Pulmonary artery endothelial cell (primary cell): Measurements from ENCODE around the gene SEMA6A. TPM values are rescaled to one million over a fixed set of nuclear protein-coding genes. Genes with fewer than 3 reads are reported as not detected.
"Not testable (repeated sequence)": the region's sequence is repeated elsewhere in the genome, so short reads cannot be mapped to it uniquely, and the experiment has no call there.

Experiments
- DNase-seq: peaks from one replicate; pipeline ENCODE4 v3.0.0-alpha.2; 2011; ENCODE audit warnings: low read depth, low spot score
- total RNA-seq: library from RNA; depleted of rRNA; stranded (reverse); fragments of >200 nt; gene quantifications from 2 replicates; pipeline ENCODE4 v1.2.3, GENCODE V29; 2014

The SEMA6A gene
- total RNA-seq, 1 donor from 2014 or later: 0.92 TPM

DNA sequence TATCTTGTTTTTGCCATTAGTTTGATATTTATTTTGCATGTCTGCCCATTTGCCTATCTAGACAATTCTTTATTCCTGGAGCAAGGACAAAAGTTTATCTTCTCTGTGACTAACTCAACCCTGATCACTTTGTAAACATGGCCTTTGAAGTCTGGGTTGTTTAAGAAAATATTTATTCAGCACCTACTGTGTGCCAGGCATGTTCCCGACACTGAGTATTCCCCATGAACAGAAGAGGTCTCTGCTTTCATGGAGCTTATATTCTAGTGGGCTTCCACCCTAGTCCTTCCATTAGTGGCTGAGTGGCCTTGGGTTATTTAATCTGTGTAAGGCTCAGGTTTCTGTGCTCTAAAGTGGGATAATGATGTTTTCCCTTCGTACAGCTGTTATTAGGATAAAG lies 49.7 kb downstream of the SEMA6A start:
- no peak for DNase-seq

DNA sequence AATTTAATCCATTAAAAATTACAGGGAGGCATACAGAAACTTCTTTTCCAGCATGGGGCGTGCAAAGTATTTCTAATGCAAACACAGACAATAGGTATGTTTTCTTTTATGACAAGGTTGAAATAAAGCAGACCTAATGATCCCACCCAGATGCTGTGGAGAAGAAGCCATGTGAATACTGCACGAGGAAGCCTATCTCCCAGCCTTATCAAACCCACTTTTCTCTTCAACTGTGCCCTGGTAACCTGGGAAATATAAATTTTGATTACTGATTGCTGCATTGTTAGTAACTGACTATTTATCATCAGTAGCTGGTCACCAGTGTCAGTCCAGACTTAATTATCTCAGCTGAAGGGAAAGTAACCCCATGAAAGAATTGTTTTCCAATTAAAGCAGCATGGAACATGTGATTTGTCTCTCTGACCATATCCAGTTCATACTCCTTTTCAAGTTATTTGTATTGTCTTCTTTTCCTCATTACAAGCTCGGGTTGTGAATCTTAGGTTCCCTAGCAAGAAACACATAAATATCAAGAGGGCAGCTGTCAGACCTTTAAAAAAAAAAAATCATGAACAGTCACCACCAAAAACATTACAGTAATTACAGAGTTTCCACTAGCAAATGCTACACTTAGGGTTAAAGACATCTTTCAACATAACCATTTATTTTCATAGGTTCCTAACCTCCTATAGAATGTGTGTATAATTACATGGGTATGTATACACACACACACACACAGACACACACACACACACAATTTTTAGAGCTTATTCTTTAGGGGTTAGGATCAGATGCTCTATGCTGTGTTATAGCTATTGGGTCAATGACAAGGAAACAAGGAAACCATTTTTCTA lies 50.3 kb downstream of the SEMA6A start:
- DNase-seq: no peak

DNA sequence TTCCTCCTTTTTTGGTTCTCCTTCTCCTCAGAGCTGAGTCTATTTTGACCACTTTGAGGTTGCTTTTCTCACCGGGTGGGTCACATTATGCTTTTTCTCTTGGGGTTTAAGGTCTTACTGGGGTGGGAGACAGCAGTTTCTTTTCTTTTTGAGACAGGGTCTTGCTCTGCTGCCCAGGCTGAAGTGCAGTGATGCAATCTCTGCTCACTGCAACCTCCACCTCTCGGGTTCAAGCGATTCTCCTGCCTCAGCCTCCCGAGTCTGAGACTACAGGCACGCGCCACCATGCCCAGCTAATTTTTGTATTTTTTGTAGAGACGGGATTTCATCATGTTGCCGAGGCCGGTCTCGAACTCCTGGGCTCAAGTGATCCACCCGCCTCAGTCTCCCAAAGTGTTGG lies 51.4 kb downstream of the SEMA6A start:
- not testable (repeated sequence) for DNase-seq

DNA sequence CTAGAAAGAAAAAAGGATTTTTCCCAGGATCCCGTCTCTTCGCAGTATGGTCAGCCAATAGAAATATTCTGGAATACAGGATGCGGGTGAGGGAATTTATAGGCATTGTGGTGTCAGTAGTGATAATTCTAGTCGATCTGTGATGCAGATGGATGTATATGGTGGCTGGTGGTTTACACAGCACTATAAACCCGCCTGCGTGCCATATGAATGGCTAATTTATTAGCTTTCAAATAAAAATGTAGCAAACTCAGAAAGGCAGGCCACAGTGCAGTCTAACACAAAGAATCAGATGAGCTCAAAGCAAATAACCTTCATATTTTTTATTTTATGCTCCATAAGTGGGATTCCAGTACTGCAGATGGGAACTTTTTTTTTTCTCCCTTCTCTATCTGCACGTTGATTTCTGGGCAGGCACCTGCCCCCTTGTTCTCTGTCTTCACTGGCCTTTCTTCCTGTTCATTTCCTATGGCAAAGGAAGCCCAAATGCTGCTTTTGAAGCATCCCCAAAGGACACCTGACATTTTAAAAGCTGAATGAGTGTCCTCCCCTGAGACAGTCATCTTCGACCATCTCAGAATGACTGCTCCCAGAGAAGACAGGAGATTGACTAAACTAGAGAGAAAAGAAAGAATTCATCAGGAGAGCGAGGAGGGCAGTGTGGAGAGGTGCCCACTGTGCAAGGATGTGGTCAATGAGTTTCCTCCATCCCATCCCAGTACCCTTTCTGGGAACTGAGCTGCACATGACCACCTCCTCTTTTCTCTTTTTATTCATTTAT lies 52.1 kb downstream of the SEMA6A start:
- DNase-seq: no peak

DNA sequence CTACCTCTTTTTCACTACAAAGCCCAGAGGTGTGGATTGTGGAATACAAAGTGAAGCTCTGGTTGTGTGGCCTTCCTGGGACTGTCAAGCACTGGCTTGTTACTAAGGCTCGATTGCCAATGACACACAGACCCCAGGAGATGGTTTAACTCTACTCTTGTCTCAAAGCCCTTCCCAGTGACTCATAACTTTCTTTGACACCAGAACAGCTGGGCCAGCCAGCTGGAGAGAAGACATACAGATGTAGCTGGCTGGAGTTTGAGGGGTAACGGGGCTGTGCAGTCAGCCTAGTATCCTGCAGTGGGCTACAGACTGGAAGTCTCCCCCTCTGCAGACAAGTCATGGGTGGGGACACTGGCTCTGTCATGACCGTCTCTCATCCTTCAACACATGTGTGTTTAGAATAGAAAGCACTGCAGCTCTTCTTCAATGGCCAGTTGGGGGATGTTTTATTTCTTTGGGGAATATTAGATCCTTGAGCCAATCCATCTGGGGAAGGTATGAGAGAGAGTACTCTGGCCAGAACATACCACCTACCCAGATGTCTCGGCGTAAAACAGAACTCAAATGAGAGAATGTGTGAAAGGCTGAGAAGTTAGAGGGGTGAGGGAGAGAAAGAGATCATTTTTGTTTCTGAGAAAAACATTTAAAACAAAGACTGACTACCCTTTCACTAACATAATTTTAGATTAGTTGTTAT lies 53.3 kb downstream of the SEMA6A start:
- DNase-seq: no peak

DNA sequence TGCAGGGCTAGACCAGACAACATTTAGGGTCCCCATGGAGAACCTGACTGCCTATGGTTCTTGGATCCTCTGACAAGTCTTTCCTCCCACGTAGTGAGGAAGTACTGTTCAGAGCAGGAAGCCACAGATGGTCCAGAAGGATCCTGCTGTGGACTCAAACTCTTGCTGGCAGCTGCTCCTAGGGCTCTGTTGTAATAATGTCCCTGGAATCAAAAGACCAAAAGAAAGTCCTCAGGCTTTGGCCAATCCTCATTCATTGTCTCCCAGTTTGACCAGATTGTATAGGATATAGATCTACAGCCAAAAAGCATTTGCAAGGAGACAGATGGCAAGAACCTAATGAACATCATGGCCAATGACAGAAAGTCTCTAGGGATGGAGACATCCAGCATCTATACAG lies 53.9 kb downstream of the SEMA6A start:
- no peak for DNase-seq

DNA sequence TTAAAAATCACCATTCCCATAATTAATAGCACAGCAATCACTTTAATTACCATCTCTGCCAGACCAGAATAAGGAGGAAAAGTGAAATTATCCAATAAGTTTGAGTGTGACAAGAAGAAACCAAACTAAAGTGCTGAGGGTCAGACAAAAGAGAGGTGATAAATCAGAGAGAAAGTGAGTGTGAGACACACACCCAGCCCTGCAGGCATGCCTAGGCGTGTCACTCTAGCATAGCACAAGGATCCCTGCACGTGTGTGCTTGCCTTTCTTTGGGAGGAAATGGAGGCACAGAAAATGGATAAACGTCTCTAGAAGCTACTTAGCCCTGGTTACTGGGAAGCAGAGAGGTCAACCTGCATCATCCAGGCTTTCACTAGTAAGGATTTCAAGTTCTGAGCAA lies 56.2 kb downstream of the SEMA6A start:
- no peak for DNase-seq

DNA sequence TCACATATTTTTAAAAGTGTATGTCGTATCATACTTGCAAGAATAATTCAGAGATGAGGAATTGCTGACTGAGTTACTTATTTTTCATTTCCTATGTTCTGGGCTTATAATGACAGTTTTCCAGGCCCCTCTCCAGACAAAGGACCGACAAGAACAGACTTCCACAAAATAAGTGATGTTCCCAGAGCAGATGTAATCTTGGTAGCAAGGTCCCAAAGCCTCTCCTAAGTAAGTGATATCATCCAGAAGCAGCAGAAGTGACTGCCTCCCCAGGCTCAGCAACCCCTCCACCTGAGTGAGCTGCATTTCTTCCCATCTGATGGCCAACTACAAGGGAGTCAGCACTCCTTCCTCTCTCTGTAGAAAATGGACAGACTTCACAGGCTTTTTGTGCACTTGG lies 57.1 kb downstream of the SEMA6A start:
- no peak for DNase-seq

DNA sequence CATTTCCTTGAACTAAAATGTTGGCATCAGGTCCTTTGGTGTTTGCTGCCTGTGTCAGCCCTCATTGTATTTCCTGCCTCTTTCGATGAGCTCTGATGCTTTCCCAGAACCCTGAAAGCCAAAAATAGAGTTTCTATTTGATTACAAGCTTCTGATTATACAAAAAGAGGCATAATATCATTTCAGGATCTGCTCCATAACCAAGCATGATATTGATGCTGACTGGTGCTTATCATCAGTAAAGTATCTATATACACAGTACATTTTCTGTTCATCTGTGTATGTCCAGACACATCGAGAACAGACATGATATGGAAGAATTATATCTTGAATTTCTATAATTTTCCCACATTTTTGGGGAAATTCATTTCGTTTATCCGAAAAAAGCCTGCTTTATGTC lies 58.6 kb downstream of the SEMA6A start:
- DNase-seq: no peak

DNA sequence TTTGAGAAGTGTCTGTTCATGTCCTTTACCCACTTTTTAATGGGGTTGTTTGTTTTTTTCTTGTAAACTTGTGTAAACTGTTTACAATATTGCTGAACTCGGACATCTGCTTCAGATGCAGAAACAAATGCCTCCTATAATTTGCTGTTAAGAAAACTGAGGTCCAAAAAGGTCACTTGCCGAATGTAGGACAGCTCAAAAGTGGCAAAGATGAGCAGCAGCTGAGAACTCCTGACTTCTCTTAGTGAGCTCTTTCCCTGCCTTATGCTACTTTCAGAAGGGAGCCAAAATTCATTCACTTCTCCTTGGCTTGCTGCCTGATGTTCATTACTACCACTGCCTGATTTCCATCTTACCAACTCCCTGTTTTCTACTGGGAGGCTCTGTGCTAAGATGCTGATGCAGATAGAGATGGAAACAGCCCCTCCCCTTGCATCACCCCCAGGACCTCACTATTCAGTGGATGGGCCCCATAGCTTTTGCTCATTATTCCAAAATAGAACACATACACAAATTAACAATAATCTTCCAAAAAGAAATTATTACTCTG lies 60.1 kb downstream of the SEMA6A start:
- no peak for DNase-seq

DNA sequence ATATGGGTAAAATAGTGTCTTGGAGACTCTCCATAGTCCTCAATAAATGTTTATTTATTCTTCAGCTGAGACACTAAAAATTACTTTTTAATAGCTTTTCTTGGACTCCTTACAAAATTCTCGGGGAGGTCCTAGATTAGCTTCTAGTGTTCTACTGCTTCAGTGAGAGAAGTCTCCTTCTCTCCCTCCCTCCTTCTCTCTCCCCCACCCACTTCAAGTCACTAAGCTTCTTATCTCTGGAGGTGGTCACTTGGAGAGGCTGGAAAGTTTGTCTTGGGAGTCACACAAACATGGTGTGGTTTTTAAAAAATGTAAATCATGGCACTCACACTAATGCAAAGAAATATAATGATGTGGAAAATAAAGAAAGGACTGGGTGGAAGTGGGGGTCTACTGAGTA lies 64.1 kb downstream of the SEMA6A start:
- DNase-seq: no peak

DNA sequence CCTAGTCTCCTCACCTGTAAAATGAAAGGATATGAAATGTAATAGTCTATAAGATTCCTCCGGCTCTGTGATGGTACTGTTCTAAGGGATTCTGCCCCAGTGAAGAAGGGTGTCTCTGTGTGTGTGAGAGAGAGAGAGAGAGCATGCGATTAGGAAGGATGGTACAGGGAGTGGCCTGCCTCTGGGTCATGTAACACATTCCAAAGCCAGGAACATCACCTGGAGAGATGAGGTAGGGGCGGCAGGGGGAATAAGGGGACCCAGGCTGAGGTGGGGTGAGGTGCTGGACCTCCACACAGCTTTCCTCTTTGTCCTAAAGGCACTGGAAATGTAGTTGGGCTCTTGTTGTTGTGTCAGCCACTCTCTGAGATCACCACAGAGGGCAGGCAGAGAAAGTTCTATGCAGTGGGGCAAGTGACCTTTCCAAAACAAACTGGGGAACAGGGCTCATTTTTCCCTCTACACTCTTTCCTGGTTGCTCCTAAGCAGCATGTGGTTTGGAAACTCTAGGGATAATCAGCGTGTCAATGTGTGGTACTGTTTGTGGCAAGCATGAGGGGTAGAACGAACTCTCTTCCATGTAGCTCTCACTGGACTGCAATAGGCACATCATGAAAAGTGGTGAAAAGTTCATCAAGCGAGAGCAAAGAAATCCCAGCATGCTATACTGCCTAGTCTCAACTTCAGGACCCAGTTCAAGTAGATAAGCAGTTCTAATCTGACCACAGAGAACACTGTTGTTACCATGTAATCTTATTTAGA lies 65.0 kb downstream of the SEMA6A start:
- no peak for DNase-seq

DNA sequence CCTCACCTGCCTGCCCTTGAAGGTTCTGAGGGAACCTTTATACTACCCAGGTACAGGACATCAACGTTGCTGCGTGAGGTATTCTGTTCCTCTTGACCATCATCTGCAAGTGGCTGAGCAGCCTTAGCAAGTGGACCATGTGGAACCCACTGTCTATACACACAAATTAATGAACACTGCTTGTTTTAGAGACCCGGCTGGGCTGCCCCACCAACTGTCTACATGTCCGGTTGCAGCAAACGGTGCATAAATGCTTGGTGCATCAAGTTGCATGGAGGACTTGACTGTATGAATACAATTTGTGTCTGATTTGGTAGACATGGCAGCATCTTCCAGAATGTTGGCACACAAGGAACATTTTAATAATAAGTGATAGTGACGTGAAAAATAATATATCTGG lies 65.8 kb downstream of the SEMA6A start:
- no peak for DNase-seq

DNA sequence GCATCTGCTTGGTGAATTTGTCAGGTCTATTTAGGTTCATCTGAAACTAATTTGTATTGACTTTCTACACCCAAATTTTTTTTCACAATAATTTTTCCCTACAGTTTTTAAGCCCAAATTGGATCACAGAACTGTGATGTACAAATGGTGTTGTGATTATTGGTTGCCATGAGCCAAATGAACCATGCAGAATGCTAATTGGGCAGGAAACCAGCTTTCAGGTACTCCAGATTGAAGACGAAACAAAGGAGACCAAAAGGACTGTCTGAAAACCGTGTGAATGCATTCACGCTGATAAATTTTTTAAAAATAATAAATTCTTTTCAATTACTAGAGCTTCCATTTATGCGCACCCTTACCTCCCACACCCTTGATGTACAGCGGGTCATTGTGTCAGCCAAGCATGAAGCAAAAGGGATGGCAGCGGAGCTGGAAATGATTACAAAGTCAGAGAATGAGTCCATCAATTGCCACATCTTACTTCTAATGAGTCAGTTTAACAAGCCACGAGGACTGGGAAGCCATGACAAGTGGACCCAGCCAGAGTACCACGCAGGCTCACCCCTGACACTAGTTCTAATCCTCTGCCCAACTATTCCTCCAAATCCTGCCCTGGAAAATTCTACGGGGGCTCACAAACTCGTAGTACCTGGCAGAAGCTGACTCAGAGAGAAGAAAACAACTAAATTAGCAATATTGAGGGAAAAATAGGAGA lies 66.5 kb downstream of the SEMA6A start:
- DNase-seq: no peak

DNA sequence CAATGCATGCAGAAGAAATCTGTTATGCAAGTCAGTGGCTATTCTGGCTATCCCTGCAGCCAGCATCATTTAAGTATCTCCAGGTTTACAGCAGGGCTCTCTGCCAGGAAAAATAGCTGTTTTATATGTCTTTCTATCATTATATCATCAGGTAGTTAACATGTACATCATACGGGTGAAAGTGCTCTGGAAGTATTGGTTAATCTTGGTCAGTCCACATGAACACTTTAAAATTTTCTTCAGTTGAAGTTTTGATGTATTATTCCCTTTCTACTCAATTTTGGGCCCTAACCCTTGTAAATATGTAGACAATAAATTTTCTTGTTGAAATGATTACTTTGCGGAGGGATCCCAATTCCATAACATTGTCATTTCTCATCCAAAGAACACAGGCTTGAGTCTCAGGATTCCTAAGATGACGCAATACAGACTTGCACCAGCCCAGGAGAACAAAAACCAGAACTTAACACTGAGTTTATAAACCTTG lies 67.5 kb downstream of the SEMA6A start:
- no peak for DNase-seq

DNA sequence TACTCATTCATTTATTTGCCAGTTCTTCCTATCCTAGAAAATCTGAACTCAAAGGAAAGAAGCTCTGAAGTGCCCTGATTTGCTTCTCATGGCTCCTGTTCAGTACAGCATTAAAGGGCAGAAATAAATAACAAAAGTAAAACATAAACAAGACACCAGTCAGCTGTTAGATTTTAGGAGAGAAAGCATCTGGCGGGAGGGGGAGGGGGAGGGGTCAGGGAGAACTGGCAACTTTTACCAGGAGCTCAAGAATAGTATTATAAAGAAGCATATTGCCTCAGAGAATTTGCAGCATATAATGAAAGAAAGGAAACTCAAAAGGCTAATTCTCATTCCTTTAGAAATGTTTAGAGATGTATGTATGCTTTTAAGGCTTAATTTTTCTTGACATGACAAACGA lies 68.1 kb downstream of the SEMA6A start:
- no peak for DNase-seq

DNA sequence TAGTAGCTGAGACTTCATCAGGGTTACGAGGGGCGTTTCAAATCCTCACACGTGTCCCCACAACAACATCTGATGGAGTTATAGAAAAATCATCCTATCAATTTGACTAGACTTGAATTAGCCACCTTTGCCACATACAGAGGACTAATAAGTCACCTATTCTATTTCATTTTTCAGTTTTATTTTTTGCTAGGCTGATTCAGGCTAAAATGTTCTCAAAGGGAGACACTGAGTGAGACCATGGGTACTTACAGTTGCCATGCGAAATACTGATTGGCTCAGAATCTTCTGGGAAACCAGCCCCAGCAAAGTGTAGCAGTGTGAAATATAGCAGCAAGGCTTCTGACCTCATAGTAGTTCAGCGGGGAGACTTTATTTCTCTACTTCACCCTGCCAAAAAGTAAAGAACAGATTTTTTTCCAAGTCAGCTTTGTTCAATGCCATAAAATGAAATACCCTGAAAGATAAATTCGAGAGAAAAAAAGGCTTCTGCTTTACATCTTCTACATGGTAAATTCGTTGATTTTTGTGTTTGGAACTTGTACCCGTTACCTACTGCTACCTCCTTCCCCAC lies 69.9 kb downstream of the SEMA6A start:
- DNase-seq: no peak

DNA sequence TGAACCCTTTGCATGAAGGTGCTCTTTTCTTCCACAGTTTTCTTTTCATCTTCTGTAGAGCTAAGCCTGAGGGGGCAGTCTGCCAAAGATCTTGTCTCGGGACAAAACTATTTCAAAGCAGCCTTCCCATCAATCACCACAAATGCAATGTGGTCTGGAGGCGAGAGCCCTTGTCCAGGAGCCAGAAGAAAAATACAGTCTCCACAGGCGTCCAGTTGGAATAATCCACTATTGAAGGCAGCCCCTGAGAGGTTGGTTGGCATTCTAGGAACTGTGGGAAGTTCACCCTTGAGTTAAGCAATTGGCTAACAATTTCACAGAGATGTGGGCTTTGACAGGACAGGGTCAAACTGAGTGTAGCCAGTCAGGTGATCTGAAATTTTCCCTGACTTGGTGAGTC lies 72.0 kb downstream of the SEMA6A start:
- DNase-seq: no peak

DNA sequence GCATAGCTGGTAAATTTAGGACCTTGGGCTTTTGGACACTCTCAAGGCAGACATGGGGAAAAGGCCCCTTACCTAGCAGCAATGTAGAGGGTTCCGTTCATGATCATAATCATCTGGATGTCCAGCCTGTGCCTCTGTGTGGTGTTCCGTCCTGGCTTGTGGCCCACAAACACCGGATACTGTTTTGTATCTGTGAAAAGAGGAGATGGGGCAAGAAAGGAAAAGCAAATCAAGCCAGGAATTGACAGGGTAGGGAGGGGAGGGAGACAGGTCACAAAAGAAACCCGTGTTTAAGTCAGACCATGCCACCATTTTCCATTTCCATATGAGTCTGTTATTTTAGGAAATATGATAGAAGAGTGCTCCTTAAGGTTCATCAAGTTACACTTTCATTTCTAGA lies 72.5 kb downstream of the SEMA6A start:
- DNase-seq: no peak

DNA sequence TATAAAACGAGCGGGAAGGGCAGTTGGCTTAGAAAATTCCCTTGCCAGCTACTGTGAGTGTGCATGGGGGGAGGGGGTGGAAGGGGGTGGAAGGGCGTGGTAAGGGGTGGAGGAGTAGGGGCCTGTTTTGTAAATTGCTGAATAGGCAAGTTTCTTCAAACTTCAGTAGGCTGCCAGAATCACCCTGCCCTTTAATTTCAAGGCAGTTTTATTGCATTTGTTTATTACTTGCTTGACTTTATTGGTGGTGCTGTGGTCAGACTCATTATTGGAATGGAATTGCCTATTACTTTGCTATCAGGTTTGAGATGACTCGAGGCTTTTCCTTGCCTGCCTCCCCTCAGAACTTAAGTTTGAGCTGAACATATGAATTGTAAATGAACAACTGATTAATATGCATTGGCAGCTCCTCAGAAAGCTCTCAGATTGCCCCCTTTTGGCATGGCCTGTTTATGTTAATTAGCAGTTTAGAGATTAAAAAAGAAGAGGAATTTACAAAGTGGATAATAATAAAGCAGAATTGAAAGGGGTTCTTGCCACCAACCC lies 76.0 kb downstream of the SEMA6A start:
- DNase-seq: no peak
